HG03064 (cell line): ENCODE results near the gene ALDH16A1.
"Not testable (repeated sequence)": the region's sequence is repeated elsewhere in the genome, so short reads cannot be mapped to it uniquely, and the experiment has no call there.

Experiments used
- ATAC-seq: cut with Tn5 transposase; IDR thresholded peaks from one replicate; pipeline ENCODE4 v1.9.1; 2021; ENCODE audit warnings: low read depth; ENCODE audit not compliant: unreplicated experiment

Gene ALDH16A1

GRCh38 chr19:49439836-49440235 is 13.2 kb upstream of the ALDH16A1 start:
- no peak for ATAC-seq

GRCh38 chr19:49440439-49441209 is 12.4 kb upstream of the ALDH16A1 start:
- ATAC-seq: no peak

- no peak for ATAC-seq
These were observed 11.6 kb upstream of the ALDH16A1 start, which contains the start of gene SLC17A7 for GRCh38 chr19:49441210-49441959. TSS of gene SLC17A7 (minus strand) at chr19:49441527. CDS start at chr19:49441379, 148 bp downstream.

GRCh38 chr19:49441960-49442350 is 11.1 kb upstream of the ALDH16A1 start:
- no peak for ATAC-seq

GRCh38 chr19:49442354-49442753 is 10.7 kb upstream of the ALDH16A1 start:
- no peak for ATAC-seq

GRCh38 chr19:49442771-49443365 is 10.2 kb upstream of the ALDH16A1 start:
- no peak for ATAC-seq

- ATAC-seq: peak; percentile 70
These were observed 9.5 kb upstream of the ALDH16A1 start for GRCh38 chr19:49443366-49444099.

GRCh38 chr19:49444100-49444700 is 8.8 kb upstream of the ALDH16A1 start:
- not testable (repeated sequence) for ATAC-seq

GRCh38 chr19:49445997-49446396 is 7.0 kb upstream of the ALDH16A1 start:
- ATAC-seq: no peak

GRCh38 chr19:49447485-49448431 is 5.3 kb upstream of the ALDH16A1 start:
- ATAC-seq: no peak

GRCh38 chr19:49448432-49448786 is 4.6 kb upstream of the ALDH16A1 start:
- no peak for ATAC-seq

GRCh38 chr19:49450405-49450804 is 2.6 kb upstream of the ALDH16A1 start:
- ATAC-seq: no peak

- ATAC-seq: peak; percentile 53
These were observed 1.4 kb upstream of the ALDH16A1 start, which contains the start of gene PIH1D1 for GRCh38 chr19:49451430-49452181. TSS of gene PIH1D1 (minus strand) at chr19:49451814. CDS start at chr19:49451574, 240 bp downstream.

GRCh38 chr19:49453757-49454240 is 774 bp downstream of the ALDH16A1 start:
- ATAC-seq: no peak

GRCh38 chr19:49455773-49456172 is 2.7 kb downstream of the ALDH16A1 start:
- ATAC-seq: no peak

GRCh38 chr19:49456326-49456725 is 3.3 kb downstream of the ALDH16A1 start:
- ATAC-seq: no peak

GRCh38 chr19:49458567-49458903 is 5.5 kb downstream of the ALDH16A1 start:
- ATAC-seq: no peak

- ATAC-seq: no peak
These were observed 6.4 kb downstream of the ALDH16A1 start for GRCh38 chr19:49459388-49459787.
